DMS53 treated with DMSO at 0.1 percent for 48 hours (cell line): ENCODE results near the gene CHST15.
A peak's percentile ranks its signal among the peaks of the same experiment; 100 is the strongest.

ENCODE experiments used
- DNase-seq: peaks from one replicate; lab custom pipeline; 2025; ENCODE audit not compliant: unreplicated experiment; lab: John Stamatoyannopoulos, UW

The CHST15 gene

DNA sequence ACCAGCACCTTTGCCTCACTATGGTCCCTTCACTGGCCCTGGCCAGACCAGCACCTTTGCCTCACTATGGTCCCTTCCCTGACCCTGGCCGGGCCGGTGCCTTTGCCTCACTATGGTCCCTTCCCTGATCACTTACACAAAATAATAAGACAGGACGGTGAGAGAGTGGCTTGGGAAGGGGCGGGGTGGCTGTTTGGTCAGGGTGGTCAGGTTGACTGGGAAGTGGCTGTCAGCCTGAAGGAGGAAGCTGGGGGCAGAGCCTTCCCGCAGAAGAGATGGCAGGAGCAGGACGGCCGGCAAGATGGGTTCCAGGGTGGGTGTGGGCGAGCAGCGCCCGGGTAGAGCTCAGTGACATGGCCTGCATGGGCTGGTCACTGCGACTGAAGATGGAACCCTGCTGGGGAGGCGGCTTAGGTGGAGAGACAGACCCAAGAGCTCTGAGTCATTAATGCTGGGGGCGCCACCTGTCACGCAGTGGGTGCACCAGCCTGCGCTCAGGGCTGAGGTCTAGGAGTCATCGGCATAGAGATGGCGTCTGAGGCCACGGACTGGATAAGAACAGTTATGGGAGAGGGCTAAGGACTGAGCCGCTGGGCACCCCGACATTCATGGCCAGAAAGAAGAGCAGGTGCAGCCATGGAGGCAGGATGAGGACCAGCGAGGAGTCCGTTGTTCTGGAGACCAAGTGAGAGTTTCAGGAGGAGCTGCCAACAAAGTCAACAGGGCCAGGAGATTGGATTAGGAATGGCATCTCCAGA is 91.8 kb downstream of the CHST15 start:
- DNase-seq = no peak

- no peak for DNase-seq
These were observed 92.6 kb downstream of the CHST15 start for GRCh38 chr10:124000792-124001201.

GRCh38 chr10:123999956-124000615 is 93.3 kb downstream of the CHST15 start:
- DNase-seq = no peak

DNA sequence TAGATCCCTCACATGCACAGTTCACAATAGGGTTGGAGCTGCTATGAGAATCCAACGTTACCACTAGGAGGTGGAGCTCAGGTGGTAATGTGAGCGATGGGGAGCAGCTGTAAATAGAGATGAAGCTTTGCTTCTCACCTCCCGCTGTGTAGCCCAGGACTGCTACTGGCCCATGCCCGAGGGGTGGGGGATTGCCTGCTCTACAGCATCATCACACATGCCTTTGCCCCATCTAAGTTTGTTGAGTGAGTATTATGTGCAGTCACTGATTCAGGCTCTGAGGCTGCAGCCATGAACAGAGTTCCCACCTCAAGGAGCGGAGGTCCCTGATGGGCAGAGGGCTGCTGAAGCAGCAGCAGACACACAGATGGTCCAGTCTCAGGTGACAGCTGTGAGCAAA is 94.1 kb downstream of the CHST15 start:
- DNase-seq = no peak

GRCh38 chr10:123998197-123999141 is 94.9 kb downstream of the CHST15 start:
- DNase-seq = no peak

DNA sequence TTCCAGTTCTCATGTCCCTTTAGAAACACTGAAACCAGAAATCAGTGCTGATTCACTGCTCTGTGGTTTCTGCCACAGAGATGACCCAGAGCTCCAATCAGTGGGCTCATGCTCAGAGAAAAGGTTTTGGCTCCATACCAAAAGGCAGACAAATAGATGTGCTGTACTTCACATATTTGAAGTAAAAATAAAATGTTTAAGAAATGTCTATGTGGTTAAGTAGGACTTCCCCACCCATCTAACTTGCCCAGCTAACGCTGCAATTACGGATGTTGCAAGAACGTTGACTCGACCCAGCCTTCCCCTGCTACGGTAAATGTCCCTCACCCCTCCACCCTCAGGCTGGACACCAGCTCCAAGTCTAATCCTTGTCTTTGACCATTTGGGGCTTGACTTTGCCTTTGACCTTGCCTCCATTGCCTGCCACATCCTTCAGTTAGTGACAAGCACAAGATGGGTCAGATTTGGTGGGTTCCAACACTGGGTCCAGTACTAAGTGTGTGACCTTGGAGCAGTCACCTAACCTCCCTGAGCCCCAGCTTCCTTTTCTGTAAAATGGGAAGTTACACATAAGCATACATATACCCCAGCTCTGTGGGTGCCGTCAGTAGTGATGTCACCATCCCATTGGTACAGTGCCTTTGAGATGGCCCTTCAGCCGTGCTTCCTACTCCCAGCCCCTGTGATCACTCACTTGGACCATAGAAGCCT is 95.8 kb downstream of the CHST15 start:
- DNase-seq = no peak

GRCh38 chr10:123997013-123997412 is 96.4 kb downstream of the CHST15 start:
- DNase-seq = no peak

DNA sequence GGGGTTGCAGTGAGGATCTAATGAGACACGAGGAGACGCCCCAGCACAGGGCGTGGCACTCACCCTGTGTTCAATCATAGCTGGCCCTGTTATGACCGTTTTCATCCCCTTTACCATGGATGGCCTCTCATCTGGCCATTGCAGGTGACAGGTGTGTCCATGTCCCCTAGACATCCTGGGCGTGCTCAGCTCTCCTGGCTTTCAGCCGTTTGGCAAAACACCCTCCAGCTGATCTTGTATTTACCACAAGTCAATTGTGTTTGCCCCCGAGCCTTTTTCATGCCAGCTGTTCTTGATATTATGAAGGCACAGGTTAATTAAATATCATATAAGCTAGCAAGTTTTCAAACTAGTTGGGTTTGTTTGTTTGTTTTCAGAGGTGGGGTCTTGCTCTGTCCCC is 97.1 kb downstream of the CHST15 start:
- no peak for DNase-seq

DNA sequence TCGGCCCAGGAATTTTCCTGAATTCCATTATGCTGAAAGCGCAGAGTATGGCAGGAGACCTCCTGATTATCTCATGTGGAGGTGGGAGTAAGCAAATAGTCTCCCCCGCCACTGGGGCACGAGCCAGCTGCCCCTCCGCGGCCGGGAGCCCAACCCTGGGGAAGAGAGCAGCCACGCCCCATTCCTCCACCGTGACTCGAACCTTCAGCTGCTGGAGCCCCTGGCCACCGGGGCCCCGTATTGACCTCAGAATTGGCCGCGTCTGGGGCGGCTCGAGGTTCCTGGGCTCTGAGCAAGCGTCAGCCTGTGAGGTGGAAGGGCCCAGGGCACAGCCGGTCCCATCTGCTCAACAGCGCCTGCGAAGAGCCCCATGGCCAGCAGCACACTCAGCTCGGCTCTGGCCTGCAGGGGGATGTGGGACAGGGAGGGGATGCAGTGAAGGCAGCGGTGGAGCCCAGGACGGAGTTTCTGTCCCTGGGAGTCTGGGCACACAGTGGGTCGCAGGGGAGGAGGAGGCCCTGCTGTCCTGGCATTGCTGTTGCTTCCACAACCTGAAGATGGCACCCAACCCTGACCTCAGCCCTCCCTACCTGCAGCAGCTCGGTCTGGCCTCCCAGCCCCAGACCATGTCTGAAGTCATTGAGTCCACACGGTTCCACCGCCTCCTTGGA is 97.8 kb downstream of the CHST15 start:
- no peak for DNase-seq

GRCh38 chr10:123995082-123995460 is 98.3 kb downstream of the CHST15 start:
- no peak for DNase-seq

GRCh38 chr10:123994417-123995081 is 98.8 kb downstream of the CHST15 start:
- peak; percentile 30 for DNase-seq

DNA sequence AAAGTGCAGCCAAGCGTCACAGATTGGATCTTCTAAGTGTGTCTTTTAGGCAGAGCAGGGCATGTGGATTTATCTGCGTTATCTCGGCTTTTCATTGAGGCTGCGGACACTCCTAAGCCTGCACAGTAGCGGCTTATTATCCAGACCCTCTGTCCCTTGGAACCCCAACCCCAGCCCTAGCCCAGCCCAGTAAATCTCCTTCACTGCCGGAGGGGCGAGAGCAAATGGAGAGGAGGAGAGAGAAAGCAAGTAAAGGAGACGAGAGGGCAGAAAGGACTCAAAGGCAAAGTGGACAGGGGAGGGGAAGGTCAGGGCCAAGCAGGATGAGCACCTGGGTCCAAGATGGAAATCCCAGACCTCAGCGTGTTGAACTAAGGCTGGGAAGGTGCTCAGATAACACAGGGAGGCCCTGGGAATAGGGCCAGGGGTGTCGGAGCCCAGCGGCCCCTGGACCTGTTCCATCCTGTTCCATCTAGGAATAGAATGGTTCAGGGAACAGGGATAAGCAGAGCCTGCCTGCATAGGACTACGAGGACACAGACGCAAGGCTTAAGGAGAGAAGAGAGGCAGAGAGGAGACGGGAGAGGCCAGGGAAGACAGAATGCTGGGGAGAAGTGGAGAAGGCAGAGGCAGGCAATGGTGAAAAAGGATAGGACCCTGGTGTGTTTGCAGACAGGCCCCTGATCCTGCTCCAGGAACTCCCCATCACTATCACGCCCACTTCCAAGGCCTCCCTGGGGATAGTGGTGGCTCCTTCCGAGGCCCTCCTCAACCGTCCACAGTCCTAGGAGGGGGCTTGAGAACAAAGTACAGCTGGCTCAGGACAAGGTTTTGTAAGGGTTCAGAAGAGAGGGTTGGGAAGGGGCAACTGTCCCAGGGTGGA is 99.6 kb downstream of the CHST15 start:
- DNase-seq = no peak

- DNase-seq = no peak
These were observed 101.5 kb downstream of the CHST15 start for GRCh38 chr10:123991611-123992570.

- no peak for DNase-seq
These were observed 102.5 kb downstream of the CHST15 start for GRCh38 chr10:123990889-123991288.

GRCh38 chr10:123988694-123989093 is 104.7 kb downstream of the CHST15 start:
- no peak for DNase-seq

GRCh38 chr10:123986736-123987135 is 106.7 kb downstream of the CHST15 start:
- no peak for DNase-seq

DNA sequence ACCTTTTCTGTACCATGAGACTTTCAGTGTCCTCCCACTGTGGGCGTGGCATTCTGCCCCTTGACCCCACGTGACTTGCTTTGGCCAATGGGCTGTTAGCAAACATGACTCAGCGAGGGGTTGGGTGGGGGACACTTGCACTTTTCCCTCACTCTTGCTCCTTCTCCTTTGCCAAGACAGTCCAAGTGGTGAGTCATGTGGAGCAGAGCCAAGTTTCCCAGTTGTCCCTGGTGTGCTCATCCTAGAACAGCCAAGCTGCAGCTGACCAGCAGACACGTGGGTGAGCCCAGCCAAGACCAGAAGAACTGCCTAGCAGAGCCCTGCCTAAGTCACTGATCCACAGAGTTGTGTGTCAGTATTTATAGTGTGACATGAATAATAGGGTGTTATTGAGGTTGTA is 119.0 kb downstream of the CHST15 start:
- no peak for DNase-seq
